ENCODE results near the gene AADACL2. TPM values are rescaled to one million over a fixed set of nuclear protein-coding genes. Genes with fewer than 3 reads are reported as not detected.
A peak's percentile ranks its signal among the peaks of the same experiment; 100 is the strongest.

AADACL2 gene, protein sequence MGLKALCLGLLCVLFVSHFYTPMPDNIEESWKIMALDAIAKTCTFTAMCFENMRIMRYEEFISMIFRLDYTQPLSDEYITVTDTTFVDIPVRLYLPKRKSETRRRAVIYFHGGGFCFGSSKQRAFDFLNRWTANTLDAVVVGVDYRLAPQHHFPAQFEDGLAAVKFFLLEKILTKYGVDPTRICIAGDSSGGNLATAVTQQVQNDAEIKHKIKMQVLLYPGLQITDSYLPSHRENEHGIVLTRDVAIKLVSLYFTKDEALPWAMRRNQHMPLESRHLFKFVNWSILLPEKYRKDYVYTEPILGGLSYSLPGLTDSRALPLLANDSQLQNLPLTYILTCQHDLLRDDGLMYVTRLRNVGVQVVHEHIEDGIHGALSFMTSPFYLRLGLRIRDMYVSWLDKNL
- not detected in 3 replicates for total RNA-seq

DNA sequence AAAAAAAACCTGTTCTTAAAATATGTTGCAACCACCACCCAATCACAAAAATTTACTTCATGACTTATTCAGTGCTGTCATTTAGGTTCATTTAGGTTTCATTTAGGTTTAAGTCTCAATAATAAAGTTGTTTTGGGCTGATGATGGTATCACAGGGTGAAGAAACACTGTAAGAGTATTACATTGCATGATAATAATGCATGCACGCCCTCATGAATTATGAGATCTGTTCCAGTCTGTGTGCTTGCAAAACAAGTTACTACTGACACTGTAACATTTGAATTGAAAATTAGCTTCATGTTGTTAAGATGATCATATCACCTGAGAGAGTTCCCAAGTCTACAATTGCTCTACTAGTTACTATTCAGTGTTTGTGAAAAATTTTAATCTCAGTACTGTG lies at the start of gene AADACL2:
Gene AADACL2 (plus strand): TSS at position 315 of the 400 bp plus-strand sequence. CDS start 109 bp downstream, outside the sequence.
- TF ChIP-seq, protein P1, sequence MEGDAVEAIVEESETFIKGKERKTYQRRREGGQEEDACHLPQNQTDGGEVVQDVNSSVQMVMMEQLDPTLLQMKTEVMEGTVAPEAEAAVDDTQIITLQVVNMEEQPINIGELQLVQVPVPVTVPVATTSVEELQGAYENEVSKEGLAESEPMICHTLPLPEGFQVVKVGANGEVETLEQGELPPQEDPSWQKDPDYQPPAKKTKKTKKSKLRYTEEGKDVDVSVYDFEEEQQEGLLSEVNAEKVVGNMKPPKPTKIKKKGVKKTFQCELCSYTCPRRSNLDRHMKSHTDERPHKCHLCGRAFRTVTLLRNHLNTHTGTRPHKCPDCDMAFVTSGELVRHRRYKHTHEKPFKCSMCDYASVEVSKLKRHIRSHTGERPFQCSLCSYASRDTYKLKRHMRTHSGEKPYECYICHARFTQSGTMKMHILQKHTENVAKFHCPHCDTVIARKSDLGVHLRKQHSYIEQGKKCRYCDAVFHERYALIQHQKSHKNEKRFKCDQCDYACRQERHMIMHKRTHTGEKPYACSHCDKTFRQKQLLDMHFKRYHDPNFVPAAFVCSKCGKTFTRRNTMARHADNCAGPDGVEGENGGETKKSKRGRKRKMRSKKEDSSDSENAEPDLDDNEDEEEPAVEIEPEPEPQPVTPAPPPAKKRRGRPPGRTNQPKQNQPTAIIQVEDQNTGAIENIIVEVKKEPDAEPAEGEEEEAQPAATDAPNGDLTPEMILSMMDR (IDR thresholded peaks at IDR 0.05; ENCODE audit: unreplicated experiment) = no peak
- H3K27me3 Mint-ChIP-seq (ENCODE audit: low read depth) = no peaks in the 10 kb centered on the region
- no peaks in the 10 kb centered on the region for H3K36me3 Mint-ChIP-seq
- H3K27ac Mint-ChIP-seq = no peak within 1 kb of the TSS
- no peak within 1 kb of the TSS for H3K4me3 Mint-ChIP-seq
- peaks cover 5% of the 10 kb centered on the region for H3K4me1 Mint-ChIP-seq
- DNase-seq (ENCODE audit: low spot score in 2 of 2, unreplicated experiment in 2 of 2) = no peak
- H3K9me3 Mint-ChIP-seq = peaks cover 29% of the 10 kb centered on the region

DNA sequence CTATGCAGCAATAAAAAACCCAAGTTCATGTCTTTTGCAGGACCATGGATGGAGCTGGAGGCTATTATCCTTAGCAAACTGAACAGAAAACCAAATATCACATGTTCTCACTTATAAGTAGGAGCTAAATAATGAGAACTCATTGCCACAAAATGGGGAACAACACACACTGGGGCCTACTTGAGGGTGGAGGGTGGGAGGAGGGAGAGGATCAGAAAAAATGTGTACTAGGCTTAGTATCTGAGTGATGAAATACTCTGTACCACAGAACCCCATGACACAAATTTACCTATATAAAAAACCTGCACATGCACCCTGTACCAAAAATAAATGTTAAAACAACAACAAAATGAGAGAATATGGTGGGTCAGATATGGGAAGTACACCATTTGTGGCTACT lies 49.6 kb upstream of the AADACL2 start:
- peaks cover 7% of the 10 kb centered on the region for H3K36me3 Mint-ChIP-seq
- no peaks in the 10 kb centered on the region for H3K27me3 Mint-ChIP-seq (ENCODE audit: low read depth)
- peaks cover 16% of the 10 kb centered on the region for H3K4me1 Mint-ChIP-seq
- no peak overlapping the region for H3K4me3 Mint-ChIP-seq
- no peak for DNase-seq (ENCODE audit: low spot score in 2 of 2, unreplicated experiment in 2 of 2)
- no peak overlapping the region for H3K27ac Mint-ChIP-seq
- peaks cover 26% of the 10 kb centered on the region for H3K9me3 Mint-ChIP-seq
- TF ChIP-seq, protein P1 (IDR thresholded peaks at IDR 0.05; ENCODE audit: unreplicated experiment) = no peak

DNA sequence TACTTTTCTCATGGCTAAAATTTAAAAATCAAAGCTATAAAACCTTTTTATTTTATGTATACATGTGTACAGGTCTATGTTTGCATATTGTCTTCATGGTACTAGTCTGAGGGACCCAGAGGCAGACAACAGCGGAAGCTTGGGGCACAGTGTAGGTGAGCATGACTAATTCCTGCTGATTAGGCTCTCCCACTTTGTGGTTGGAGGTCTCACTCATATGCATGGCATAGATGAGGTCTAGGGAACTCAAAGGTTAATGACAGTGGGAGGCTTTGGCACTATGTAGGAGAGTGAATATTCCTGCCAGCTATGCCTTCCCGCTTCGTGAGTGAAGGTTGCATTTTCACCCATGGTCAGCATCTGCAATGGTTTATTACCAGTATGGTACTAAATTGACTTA lies 47.5 kb upstream of the AADACL2 start:
- Mint-ChIP-seq H3K4me1 (peaks cover 16% of the 10 kb centered on the region), H3K4me3 (no peak overlapping the region), H3K27ac (no peak overlapping the region), H3K36me3 (peaks cover 7% of the 10 kb centered on the region), H3K9me3 (peaks cover 23% of the 10 kb centered on the region), H3K27me3 (ENCODE audit: low read depth) (no peaks in the 10 kb centered on the region)
- TF ChIP-seq, protein P1 (IDR thresholded peaks at IDR 0.05; ENCODE audit: unreplicated experiment) = no peak
- no peak for DNase-seq (ENCODE audit: low spot score in 2 of 2, unreplicated experiment in 2 of 2)

DNA sequence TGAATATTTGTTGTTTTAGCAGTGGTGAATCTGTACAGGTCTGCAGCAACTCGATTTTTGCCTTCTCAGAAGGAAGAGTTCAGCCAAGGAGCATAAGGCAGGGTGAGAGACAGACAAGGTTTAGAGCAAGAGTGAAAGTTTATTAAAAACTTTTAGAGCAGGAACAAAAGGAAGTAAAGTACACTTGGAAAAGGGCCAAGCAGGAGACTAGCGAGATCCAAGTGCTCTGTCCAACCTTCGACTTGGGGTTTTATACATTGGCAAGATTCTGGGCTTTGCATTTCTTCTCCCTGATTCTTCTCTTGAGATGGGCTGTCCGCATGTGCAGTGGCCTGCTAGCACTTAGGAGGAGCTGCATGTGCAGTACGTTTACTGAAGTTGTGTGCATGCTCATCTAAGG lies 46.7 kb upstream of the AADACL2 start:
- DNase-seq (ENCODE audit: low spot score in 2 of 2, unreplicated experiment in 2 of 2) = no peak
- Mint-ChIP-seq H3K4me1 (peaks cover 16% of the 10 kb centered on the region), H3K27ac (peak overlapping the region; percentile 71), H3K36me3 (peaks cover 7% of the 10 kb centered on the region), H3K27me3 (ENCODE audit: low read depth) (no peaks in the 10 kb centered on the region), H3K9me3 (peaks cover 15% of the 10 kb centered on the region), H3K4me3 (no peak overlapping the region)
- TF ChIP-seq, protein P1 (IDR thresholded peaks at IDR 0.05; ENCODE audit: unreplicated experiment) = no peak

DNA sequence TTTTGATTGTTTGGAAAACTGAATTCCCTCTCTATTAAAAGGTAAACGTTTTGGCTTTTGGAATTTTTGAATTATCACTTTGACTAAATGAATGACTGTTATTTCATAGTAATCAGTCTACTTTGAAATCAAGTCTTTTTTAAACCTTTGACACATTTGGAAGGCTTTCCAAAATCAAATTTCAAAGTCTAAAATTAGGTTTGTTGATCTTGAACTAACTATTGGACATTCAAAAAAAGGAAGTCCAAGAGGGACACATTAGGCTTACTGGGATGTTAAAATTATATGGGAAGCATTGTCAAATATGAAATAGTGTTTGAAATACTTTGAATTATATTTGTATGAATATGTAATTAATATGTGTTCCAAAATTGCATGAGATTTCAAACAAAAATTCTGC lies 45.2 kb upstream of the AADACL2 start:
- Mint-ChIP-seq H3K36me3 (no peaks in the 10 kb centered on the region), H3K4me3 (no peak overlapping the region), H3K9me3 (peaks cover 3% of the 10 kb centered on the region), H3K27me3 (ENCODE audit: low read depth) (no peaks in the 10 kb centered on the region), H3K4me1 (peaks cover 16% of the 10 kb centered on the region), H3K27ac (no peak overlapping the region)
- TF ChIP-seq, protein P1 (IDR thresholded peaks at IDR 0.05; ENCODE audit: unreplicated experiment) = no peak
- no peak for DNase-seq (ENCODE audit: low spot score in 2 of 2, unreplicated experiment in 2 of 2)
